SU-DHL-6 (cell line): ENCODE data around the gene NFKBIL1.

Source experiments
- CTCF ChIP-seq: fragments of 200-600 bp; sonication (generic); IDR thresholded peaks from one replicate; pipeline ENCODE4 v1.5.1; 2017; ENCODE audit warnings: antibody characterized with exemption, mild to moderate bottlenecking, low read length, moderate library complexity; ENCODE audit not compliant: insufficient read depth, poor library complexity, severe bottlenecking
- EZH2phosphoT487 ChIP-seq: fragments of 200-600 bp; sonication (generic), shearing (Covaris generic); conservative IDR thresholded peaks from 2 replicates; pipeline ENCODE4 v1.6.1; 2018; ENCODE audit warnings: mild to moderate bottlenecking, antibody characterized with exemption, low read length, moderate library complexity, mixed read lengths

GRCh38 chr6:31533455-31533841 lies 14.0 kb upstream of the NFKBIL1 start:
- no peak for TF ChIP-seq CTCF
- TF ChIP-seq EZH2phosphoT487, result no peak
